ENCODE data around the gene FAM193A.

DNA sequence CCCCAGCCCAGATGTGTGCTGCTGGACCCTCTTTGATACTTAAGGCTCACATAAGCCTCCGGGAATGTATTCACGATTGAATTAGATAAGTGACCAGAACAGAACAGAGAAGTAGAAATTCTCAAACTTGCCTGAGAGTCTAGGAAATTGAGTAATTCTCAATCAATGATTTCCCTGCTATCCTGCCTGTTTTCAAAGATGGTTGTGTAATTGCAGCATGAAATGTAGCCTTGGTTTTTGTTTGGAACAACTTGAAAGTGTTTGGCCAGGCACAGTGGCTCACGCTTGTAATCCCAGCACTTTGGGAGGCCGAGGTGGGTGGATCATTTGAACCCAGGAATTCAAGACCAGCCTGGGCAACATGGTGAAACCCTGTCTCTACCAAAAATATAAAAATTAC, 178.5 kb downstream of the FAM193A start:
- no peak for TF ChIP-seq CTCF (optimal IDR thresholded peaks at IDR 0.05 in 1 of 3, IDR thresholded peaks at IDR 0.05 in 1 of 3, conservative IDR thresholded peaks at IDR 0.05 in 1 of 3; ENCODE audit: extremely low read depth in 1 of 3, insufficient read depth in 2 of 3, low read length in 3 of 3)
- TF ChIP-seq EZH2 (IDR thresholded peaks at IDR 0.05; ENCODE audit: low read length): no peak
